Epithelial cell of proximal tubule (primary cell): ENCODE results near the gene SLC48A1. TPM values are rescaled to one million over a fixed set of nuclear protein-coding genes. Genes with fewer than 3 reads are reported as not detected.
A peak's percentile ranks its signal among the peaks of the same experiment; 100 is the strongest.

Experiments
- DNase-seq: peaks from one replicate; pipeline ENCODE4 v3.0.0-alpha.2; 2011; ENCODE audit warnings: low read depth
- H3K4me3 ChIP-seq: 2 replicates; pipeline ENCODE4 v1.5.1; 2011; ENCODE audit warnings: low read depth, mild to moderate bottlenecking, low read length
- CTCF ChIP-seq: conservative IDR thresholded peaks from 2 replicates; pipeline ENCODE4 v1.5.1; 2012; ENCODE audit warnings: low read depth, mild to moderate bottlenecking, low read length
- total RNA-seq: library from RNA; depleted of rRNA; stranded (reverse); fragments of >200 nt; gene quantifications from 2 replicates; pipeline ENCODE4 v1.2.3, GENCODE V29; 2015

SLC48A1 gene
- total RNA-seq, 1 donor from 2014 or later = 51.8 TPM

GRCh38 chr12:47791874-47792273, 18.8 kb downstream of the SLC48A1 start:
- no peak for TF ChIP-seq CTCF

GRCh38 chr12:47793015-47793681, 20.1 kb downstream of the SLC48A1 start:
- no peak overlapping the region for H3K4me3 ChIP-seq
- no peak for TF ChIP-seq CTCF
- DNase-seq = no peak

More at GRCh38 chr12:47791874-47792273, 18.8 kb downstream of the SLC48A1 start:
- DNase-seq = no peak
- H3K4me3 ChIP-seq = no peak overlapping the region

GRCh38 chr12:47794679-47795078, 21.6 kb downstream of the SLC48A1 start:
- no peak for DNase-seq
- TF ChIP-seq CTCF = no peak

GRCh38 chr12:47795121-47795813, 22.2 kb downstream of the SLC48A1 start:
- H3K4me3 ChIP-seq = no peak overlapping the region
- TF ChIP-seq CTCF = no peak
- DNase-seq = no peak

More at GRCh38 chr12:47794679-47795078, 21.6 kb downstream of the SLC48A1 start:
- no peak overlapping the region for H3K4me3 ChIP-seq

- no peak for TF ChIP-seq CTCF
- no peak for DNase-seq
- no peak overlapping the region for H3K4me3 ChIP-seq
These were observed 22.9 kb downstream of the SLC48A1 start for GRCh38 chr12:47795814-47796411.

GRCh38 chr12:47797441-47797840, 24.4 kb downstream of the SLC48A1 start:
- no peak overlapping the region for H3K4me3 ChIP-seq
- peak; percentile 47 for TF ChIP-seq CTCF
- no peak for DNase-seq
